Stimulated activated CD4-positive, alpha-beta T cell treated with anti-CD3 and anti-CD28 coated beads, Interleukin-1b, Interleukin-23, amount 100 ng/mL, for 48 hours (primary cell): ENCODE results near the gene PRTG.
"Not testable (repeated sequence)": the region's sequence is repeated elsewhere in the genome, so short reads cannot be mapped to it uniquely, and the experiment has no call there.

Experiments used
- DNase-seq: peaks from one replicate; pipeline ENCODE4 v3.0.0-alpha.2; 2020

PRTG gene, protein sequence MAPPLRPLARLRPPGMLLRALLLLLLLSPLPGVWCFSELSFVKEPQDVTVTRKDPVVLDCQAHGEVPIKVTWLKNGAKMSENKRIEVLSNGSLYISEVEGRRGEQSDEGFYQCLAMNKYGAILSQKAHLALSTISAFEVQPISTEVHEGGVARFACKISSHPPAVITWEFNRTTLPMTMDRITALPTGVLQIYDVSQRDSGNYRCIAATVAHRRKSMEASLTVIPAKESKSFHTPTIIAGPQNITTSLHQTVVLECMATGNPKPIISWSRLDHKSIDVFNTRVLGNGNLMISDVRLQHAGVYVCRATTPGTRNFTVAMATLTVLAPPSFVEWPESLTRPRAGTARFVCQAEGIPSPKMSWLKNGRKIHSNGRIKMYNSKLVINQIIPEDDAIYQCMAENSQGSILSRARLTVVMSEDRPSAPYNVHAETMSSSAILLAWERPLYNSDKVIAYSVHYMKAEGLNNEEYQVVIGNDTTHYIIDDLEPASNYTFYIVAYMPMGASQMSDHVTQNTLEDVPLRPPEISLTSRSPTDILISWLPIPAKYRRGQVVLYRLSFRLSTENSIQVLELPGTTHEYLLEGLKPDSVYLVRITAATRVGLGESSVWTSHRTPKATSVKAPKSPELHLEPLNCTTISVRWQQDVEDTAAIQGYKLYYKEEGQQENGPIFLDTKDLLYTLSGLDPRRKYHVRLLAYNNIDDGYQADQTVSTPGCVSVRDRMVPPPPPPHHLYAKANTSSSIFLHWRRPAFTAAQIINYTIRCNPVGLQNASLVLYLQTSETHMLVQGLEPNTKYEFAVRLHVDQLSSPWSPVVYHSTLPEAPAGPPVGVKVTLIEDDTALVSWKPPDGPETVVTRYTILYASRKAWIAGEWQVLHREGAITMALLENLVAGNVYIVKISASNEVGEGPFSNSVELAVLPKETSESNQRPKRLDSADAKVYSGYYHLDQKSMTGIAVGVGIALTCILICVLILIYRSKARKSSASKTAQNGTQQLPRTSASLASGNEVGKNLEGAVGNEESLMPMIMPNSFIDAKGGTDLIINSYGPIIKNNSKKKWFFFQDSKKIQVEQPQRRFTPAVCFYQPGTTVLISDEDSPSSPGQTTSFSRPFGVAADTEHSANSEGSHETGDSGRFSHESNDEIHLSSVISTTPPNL

GRCh38 chr15:55742927-55743728, at the start of gene PRTG:
Gene PRTG (minus strand): TSS chr15:55743152. CDS start chr15:55742931, 221 bp downstream.
- DNase-seq, result no peak

DNA sequence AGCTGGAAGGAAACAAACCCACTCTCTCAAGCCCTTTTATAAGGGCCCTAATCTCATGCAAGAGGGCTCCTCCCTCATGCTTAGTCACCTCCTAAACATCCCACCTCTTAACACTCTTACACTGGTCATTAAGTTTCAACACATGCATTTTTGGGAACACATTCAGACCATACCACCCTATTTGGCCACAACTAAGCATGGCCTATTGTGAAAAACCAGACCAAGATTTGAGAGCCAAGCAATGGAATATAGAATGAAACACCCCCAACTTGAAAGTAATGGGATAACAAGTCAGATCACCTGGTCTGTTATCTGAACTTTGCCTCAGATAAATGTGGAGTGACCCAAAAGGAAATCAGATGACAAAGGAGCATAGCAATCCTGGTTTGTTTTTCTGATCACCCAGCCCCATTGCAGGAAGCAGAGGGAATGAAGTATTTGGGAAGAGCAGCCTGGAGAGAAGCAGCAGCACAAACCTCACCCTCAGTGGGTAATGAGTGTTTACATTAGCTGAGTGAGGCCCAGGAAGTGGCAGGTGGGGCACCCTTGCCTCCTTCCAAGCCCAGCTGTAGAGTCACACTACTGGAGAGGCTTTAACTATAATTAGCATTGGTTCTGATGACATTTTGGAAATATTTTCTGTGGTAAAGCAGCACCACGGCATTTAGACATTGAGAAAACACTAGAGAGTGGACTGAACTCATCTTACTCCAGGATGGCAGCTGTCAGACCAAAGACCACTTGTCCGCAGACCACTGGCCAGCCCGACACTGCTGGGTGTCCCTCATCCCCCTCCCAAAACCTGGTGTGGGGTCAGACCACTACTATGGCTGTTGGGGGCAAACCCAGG, 48.8 kb upstream of the PRTG start:
- DNase-seq, result no peak

DNA sequence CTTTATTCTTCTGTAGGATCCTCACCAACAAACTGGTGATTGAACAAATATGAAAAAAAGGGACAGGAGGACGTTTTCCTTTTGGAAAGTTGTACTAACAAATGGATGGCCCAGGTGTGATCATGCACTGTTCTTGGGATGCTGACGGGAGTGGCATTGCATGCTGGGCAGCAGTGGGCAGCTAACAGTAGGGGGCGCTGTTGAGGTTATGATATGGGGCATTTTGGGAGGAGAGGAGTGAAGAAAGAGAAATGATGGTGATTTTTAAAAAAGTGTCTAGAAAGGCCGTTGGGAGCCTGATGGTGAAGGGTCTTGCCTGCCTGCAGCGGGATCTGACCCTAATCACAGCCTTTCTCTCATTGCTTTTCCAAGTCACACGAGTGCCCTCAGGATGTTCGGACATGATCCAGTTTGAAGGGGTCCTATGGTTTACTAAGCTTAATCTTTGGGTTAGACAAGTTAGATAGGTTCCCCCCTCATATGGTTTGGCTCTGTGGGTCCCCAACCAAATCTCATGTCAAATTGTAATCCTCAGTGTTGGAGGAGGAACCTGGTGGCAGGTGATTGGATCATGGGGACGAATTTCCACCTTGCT, 46.2 kb upstream of the PRTG start:
- peak; percentile 66 for DNase-seq

DNA sequence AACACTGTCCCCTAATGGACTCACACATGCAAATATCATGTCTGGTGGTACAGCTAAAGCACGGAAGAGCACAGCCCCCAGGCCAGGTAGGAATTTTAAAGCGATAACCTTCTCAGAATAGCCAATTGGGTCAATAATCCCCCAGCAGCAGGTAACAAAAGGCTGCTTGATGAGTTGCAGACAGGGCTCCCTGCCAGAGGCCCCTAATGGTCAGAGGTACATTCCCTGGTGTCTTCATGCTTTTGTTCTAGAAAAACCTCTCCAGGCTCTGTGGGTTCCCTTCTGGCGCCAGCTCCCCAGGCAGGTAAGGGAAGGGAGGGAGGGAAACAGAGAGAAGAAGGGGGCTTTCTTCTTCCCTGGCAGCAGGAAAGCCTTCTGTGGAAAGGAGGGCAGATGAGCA, 43.4 kb upstream of the PRTG start:
- no peak for DNase-seq

DNA sequence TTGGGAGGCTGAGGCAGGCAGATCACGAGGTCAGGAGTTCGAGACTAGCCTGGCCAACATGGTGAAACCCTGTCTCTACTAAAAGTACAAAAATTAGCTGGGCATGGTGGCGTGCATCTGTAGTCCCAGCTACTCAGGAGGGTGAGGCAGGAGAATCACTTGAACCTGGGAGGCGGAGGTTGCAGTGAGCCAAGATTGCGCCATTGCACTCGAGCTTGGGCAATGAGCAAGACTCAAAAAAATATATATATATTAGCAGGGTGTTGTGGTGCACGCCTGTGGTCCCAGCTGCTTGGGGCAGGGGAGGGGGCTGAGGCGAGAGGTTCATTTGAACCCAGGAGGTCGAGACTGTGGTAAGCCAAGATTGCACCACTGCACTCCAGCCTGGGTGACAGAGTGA, 42.6 kb upstream of the PRTG start:
- not testable (repeated sequence) for DNase-seq

GRCh38 chr15:55784286-55784685, 41.3 kb upstream of the PRTG start:
- no peak for DNase-seq

DNA sequence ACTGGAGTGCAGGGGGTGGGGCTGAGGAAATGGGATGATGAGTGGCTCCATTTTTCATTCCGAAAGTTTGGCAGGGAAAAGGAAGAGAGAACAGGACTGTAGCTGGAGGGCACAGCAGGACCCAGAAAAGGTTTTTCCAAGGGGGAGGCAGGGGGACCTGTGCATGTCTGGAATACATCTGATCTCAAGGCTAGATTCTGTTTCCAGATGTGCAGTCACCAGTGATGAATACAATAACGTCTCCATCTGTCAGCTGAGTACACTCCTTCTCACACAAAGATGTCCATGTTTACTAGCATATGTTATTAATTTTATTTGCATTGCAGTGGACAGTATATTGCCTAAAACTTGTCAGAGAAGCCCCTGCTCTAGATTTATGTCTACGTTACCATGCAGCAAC, 39.9 kb upstream of the PRTG start:
- no peak for DNase-seq

- DNase-seq, result no peak
These were observed 37.3 kb upstream of the PRTG start for GRCh38 chr15:55780292-55780691.

DNA sequence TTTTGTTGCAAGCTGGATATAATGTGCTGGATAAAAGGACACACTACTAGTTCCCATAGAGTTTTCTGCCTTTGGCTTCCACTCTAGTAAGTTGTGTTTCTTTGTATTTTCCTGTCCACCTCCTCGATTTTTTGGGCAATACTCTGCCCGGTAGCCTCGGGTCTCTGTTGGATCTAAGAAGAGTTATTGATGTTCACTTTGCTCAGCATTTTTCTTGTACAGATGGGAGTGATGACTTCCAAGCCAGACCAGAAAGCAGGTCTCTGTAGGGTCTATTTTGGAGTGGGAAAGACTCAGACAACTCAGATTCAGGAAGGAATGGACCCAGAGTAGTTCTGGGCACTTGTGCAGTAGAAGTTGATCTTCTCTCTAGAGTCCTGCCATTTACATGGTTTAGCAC, 36.0 kb upstream of the PRTG start:
- no peak for DNase-seq

DNA sequence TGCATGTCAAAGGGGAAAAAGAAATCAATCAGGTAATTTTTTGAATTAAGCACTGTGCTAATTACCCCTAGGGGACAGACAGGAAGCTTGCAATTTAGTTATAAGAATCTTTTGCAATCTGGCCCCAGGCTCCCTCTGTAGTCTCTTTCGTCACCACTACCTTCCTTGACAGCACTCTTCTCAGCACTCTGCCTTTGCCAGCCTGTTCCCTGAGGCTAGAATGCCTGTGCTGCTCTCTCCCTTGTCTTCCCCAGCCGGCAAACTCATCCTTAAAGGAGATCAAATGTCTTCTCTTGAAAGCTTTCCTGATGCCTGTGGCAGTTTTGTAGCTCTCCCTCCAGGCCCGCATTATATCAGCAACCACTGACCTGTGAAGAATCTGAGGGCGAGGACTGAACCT, 32.4 kb upstream of the PRTG start:
- no peak for DNase-seq

GRCh38 chr15:55774113-55774970, 31.4 kb upstream of the PRTG start:
- peak; percentile 35 for DNase-seq

DNA sequence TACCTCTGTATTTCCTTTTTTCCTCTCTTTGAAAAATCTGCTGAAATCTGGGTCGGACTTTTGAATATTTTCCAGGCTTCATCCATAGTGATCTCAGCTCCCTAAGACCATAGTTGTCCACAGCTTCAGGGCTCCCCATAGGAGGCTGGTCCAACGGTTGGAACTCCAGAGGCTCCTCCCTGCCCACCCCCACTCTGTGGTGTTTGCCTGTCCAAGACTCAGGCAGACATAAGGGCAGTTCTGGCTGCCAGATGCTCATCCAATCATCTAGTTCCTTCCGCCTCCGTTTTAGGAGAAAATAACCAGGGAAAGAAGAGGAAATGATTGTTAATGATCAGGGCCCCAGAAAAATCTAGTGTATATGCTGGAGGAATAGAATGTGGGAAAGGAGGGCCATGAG, 27.9 kb upstream of the PRTG start:
- DNase-seq, result no peak

DNA sequence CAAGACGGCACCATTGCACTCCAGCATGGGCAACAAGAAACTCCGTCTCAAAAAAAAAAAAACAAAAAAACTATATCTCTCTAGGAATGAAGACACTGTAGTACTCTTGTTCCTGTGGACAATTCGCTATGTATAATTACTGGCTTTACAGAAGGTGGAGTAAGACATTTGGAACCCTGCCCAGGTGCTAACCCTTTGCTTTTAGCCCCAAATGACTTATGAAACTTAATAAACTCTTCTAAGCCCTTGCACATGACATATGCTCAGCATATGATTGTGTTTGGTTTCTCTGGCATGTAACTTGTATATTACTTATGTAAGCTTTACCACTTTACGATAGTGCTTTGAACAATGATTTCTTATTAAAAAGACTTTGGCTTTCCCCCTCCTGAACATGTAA, 27.3 kb upstream of the PRTG start:
- no peak for DNase-seq

DNA sequence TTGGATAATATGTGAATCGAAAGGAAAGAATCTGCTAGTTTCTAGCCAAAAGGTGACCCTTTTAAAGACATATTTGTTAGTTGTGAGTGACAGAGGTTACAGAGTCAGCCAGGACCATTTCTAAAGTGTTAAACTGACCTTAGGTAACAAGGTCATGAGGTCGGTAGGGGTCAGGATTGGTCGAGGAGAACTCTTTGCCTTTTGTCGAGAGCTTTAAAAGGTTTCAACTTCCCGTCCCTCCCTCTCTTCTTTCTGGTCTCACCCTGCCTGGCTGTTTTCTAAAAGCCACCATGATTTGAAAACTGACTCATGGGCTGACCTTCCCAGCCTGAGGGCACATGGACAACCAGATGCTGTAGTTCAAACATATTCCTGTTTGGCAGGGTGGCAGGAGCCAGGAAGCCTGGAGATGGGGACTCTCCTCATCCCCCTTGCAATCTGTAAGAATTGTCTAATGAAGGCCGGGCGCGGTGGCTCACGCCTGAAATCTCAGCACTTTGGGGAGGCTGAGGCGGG, 25.8 kb upstream of the PRTG start:
- DNase-seq, result no peak

DNA sequence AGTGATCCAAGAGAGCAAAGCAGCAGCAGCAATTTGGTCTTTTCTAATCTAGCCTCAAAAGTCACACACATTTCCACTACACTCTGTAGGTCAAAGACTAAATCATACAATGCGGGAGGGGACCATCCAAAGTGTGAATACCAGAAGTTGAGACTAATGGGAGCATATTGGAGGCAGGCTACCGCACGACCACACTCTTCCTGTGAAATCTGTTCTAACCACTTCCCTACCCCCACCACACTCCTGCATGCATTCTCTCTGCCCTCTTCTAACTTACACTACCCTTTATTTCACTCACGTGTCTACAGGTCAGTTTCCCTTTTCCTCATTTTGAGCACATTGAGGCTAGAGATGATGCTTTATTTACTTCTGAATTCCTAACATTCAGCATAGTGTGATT, 23.7 kb upstream of the PRTG start:
- no peak for DNase-seq

- no peak for DNase-seq
These were observed 21.4 kb upstream of the PRTG start for GRCh38 chr15:55764398-55764797.

DNA sequence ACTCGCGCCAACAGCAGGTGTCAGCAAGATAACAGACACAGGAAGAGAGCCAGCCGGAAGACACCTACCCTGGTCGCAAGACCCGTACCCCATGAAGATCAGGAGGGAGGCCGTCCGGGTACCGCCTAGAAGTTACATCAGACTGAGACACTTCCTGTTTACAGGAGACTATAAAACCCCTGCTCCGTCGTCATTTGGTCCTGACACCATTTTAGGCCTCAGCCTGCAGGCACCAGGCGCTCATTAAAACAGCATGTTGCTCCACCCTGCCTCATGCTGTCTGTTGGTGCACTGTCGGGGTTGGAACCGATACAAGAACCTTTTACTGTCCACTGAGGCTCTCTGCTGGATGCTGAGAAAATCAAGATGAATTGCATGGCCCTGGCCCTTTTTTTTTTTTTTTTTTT, 15.6 kb upstream of the PRTG start:
- DNase-seq, result no peak

GRCh38 chr15:55753433-55753832, 10.5 kb upstream of the PRTG start:
- not testable (repeated sequence) for DNase-seq

DNA sequence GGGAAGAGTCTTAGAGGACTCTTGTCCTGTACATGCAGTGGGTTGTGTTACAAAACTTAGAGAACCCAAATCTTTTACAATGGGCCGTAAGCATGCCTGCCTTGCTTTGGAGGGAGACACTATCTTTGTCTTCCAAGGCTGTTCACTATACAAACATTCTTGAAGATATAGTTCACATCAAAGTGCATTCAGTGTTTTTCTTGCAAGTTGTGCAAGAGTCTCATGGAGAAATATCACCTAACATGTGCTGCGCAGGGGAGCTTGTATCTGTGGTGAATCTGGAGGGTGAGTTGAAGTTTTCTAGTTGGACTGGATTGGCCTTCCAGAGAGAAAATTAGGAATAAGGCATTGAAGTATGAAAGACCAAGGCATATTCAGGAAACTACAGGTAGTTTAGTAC, 7.8 kb upstream of the PRTG start:
- DNase-seq, result no peak
